ENCODE data around the gene ANKRD36C.
"Not testable (repeated sequence)": the region's sequence is repeated elsewhere in the genome, so short reads cannot be mapped to it uniquely, and the experiment has no call there.

GRCh38 chr2:95894443-95894842 is 97.2 kb downstream of the ANKRD36C start:
- not testable (repeated sequence) for TF ChIP-seq CTCF (IDR thresholded peaks at IDR 0.05; ENCODE audit: low read depth, low read length); EZH2phosphoT487 (IDR thresholded peaks at IDR 0.05; ENCODE audit: low read depth)
